Activated CD8-positive, alpha-beta memory T cell treated with anti-CD3 and anti-CD28 coated beads for 1 hour (primary cell): ENCODE data around the gene C1S.
"Not testable (repeated sequence)": the region's sequence is repeated elsewhere in the genome, so short reads cannot be mapped to it uniquely, and the experiment has no call there.

ENCODE experiments used
- DNase-seq, 2 donors: peaks; one replicate each; pipeline ENCODE4 v3.0.0-alpha.2; 2020; ENCODE audit warnings: low read depth in 1 of 2; ENCODE audit errors: extremely low read depth in 1 of 2

C1S gene

GRCh38 chr12:7046383-7047105, 14.0 kb upstream of the C1S start:
- no peak for DNase-seq

GRCh38 chr12:7047306-7047705, 13.2 kb upstream of the C1S start:
- no peak for DNase-seq

- DNase-seq, result not testable (repeated sequence)
Observed at GRCh38 chr12:7049445-7049951, 11.0 kb upstream of the C1S start.

- not testable (repeated sequence) for DNase-seq
Observed at GRCh38 chr12:7049973-7050372, 10.5 kb upstream of the C1S start.

- no peak for DNase-seq
Observed at GRCh38 chr12:7054925-7055324, 5.6 kb upstream of the C1S start.

GRCh38 chr12:7055736-7056135, 4.8 kb upstream of the C1S start:
- not testable (repeated sequence) for DNase-seq

- no peak for DNase-seq
Observed at GRCh38 chr12:7058163-7058845, 2.2 kb upstream of the C1S start.

- no peak for DNase-seq
Observed at GRCh38 chr12:7058850-7059395, 1.6 kb upstream of the C1S start.

- no peak for DNase-seq
Observed at GRCh38 chr12:7059780-7060179, 738 bp upstream of the C1S start.

GRCh38 chr12:7061138-7061537, 620 bp downstream of the C1S start:
- DNase-seq, result no peak

- DNase-seq, result no peak
Observed at GRCh38 chr12:7061596-7061995, 1.1 kb downstream of the C1S start.

- DNase-seq, result no peak
Observed at GRCh38 chr12:7064516-7064915, 4.0 kb downstream of the C1S start.

- no peak for DNase-seq
Observed at GRCh38 chr12:7065073-7065623, 4.6 kb downstream of the C1S start.

GRCh38 chr12:7066596-7066995, 6.1 kb downstream of the C1S start:
- DNase-seq, result no peak

- no peak for DNase-seq
Observed at GRCh38 chr12:7067096-7067495, 6.6 kb downstream of the C1S start.

- no peak for DNase-seq
Observed at GRCh38 chr12:7068240-7068993, 7.9 kb downstream of the C1S start.

GRCh38 chr12:7068994-7069346, 8.5 kb downstream of the C1S start:
- DNase-seq, result no peak

- DNase-seq, result no peak
Observed at GRCh38 chr12:7069386-7069785, 8.9 kb downstream of the C1S start.

GRCh38 chr12:7072035-7072434, 11.5 kb downstream of the C1S start:
- no peak for DNase-seq

- DNase-seq, result no peak
Observed at GRCh38 chr12:7072554-7072953, 12.0 kb downstream of the C1S start.

- no peak for DNase-seq
Observed at GRCh38 chr12:7073946-7074345, 13.4 kb downstream of the C1S start.
